ENCODE measurements around the gene ANKRD13D.
"Not testable (repeated sequence)": the region's sequence is repeated elsewhere in the genome, so short reads cannot be mapped to it uniquely, and the experiment has no call there.

The ANKRD13D gene

DNA sequence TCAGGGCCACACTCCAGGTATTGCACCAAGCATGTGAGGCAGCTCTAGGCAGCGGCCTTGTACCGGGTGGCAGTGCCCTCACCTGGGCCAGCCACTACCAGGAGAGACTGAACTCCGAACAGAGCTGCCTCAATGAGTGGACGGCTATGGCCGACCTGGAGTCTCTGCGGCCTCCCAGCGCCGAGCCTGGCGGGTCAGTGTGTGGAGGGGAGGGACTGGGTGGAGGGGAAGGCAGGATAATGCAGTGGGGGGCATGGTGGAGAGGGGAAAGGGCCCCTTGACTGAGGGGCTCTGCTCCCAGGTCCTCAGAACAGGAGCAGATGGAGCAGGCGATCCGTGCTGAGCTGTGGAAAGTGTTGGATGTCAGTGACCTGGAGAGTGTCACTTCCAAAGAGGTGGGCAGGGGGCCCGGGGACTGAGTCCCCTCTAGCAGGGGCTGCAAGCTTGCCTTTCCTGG lies 18.5 kb downstream of the ANKRD13D start:
- no peak for DNase-seq

DNA sequence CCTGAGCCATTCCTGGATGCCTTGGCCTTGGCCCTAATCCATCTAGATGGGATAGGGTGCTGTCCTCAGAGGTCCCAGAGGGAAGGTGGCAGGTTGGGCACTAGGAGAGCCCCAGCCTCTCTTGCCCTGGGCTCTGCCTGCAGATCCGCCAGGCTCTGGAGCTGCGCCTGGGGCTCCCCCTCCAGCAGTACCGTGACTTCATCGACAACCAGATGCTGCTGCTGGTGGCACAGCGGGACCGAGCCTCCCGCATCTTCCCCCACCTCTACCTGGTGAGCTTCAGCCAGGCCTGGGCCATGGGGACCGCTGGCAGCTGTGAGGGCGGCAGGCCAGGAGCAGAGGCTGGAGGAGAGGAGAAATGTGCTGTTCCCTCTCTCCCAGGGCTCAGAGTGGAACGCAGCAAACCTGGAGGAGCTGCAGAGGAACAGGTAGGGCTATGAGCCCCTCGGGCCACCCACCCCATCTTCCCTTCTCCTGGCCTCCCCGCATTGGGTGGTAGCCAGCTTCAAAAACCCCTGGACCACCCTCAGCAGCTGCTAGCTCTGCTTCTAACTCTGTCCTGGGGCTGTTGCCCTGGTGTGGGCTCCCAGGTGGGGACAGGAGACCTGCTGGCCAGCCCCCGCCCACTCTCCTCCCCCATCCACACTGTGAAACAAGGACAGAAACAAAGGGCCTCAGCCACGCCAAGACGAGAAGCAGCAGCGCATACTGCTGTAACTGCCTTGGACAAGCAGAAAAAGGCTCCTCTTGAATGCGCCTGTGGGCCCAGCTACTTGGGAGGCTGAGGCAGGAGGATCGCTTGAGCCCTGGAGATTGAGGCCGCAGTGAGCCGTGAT lies 19.1 kb downstream of the ANKRD13D start:
- no peak for DNase-seq

DNA sequence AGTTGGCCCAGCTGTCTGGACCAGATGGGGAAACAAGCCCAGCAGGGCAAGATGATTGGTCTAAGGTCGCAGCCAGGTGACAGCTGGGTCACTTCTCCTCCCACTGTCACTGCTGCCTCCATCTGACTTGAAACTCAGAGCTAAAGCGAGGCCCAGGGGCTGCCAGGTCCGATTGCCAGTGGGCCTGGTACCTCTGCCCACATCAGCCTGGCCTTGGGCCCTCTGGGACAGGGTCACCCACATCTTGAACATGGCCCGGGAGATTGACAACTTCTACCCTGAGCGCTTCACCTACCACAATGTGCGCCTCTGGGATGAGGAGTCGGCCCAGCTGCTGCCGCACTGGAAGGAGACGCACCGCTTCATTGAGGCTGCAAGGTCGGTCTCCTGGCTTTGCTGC lies 20.1 kb downstream of the ANKRD13D start:
- no peak for DNase-seq

DNA sequence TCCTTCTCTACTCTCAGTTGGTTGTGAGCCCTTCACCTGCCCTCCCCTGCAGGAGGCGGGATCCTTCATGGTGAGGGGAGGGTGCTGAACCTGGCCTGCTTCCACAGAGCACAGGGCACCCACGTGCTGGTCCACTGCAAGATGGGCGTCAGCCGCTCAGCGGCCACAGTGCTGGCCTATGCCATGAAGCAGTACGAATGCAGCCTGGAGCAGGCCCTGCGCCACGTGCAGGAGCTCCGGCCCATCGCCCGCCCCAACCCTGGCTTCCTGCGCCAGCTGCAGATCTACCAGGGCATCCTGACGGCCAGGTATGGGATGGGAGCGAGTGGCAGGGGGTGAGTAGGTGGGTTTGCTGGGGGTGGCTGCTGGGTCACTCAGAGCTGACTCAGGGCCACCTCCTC lies 20.6 kb downstream of the ANKRD13D start:
- no peak for DNase-seq

DNA sequence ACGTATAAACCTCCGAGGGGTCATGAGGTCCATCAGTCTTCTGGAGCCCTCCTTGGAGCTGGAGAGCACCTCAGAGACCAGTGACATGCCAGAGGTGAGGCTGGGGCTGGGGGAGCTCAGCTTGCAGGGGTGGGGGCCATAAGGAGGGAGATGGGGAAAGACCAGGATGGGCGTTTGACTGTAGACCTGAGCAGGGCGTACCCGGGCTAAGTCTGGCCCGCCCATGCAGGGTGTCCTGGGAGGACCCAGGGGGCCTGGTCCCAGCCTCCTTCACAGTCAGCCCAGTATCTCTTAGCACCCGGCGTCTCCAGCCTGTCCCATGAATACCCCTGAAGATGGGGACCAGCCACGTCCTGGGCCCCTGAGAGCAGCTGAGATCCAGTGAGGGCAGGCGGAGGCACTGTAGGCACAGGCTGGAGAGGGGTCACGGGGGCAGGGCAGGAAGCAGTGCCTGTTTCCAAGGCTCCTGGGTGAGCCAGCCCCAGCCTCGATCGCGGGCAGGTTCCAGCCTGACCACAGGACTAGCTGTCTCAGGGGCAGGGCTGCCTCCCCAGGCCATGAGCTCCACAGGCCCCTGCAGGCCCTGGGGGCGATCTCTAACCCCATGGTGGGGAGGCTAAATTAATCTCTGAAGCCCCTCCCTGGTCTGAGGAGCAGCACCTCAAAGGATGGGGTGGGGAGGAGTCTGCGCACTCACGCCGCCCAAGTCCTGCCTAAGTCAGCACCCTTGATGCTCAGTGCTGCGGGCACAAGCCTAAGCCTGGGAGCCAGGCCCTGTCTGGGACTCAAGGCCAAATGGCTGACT lies 21.3 kb downstream of the ANKRD13D start:
- DNase-seq, result no peak

DNA sequence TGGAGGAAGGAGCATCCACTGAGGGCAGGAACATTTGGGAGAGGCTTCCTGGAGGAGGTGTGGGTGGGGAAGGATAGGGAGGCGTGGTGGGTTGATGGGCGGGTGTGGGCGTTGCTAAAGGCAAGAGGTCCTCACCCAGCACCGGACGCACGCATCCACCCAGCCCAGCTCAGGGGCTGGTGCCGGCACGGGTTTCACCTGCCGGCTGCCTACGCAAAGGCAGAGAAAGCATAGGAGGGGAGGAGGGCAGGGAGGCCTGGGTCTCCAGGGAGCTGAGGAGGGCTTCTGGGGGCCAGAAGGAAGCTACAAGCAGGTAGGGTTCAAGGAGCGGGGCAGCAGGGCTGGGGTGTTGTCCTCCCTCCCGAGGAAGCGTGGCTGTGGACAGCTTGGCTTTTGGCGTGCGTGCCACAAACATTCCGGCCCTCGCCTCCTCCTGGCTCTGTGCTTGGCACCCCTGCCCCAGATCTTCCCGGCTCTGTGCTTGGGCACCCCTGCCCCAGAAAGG lies 22.0 kb downstream of the ANKRD13D start:
- no peak for DNase-seq

DNA sequence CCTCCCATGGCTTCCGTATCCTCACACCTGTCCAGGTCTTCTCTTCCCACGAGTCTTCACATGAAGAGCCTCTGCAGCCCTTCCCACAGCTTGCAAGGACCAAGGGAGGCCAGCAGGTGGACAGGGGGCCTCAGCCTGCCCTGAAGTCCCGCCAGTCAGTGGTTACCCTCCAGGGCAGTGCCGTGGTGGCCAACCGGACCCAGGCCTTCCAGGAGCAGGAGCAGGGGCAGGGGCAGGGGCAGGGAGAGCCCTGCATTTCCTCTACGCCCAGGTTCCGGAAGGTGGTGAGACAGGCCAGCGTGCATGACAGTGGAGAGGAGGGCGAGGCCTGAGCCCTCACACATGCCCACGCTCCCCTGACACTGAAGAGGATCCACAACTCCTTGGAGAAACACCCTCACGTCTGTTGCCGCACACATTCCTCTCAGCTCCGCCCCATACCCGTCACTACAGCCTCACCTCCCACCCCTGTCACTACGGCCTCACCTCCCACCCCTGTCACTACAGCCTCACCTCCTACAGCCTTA lies 22.5 kb downstream of the ANKRD13D start:
- no peak for DNase-seq

DNA sequence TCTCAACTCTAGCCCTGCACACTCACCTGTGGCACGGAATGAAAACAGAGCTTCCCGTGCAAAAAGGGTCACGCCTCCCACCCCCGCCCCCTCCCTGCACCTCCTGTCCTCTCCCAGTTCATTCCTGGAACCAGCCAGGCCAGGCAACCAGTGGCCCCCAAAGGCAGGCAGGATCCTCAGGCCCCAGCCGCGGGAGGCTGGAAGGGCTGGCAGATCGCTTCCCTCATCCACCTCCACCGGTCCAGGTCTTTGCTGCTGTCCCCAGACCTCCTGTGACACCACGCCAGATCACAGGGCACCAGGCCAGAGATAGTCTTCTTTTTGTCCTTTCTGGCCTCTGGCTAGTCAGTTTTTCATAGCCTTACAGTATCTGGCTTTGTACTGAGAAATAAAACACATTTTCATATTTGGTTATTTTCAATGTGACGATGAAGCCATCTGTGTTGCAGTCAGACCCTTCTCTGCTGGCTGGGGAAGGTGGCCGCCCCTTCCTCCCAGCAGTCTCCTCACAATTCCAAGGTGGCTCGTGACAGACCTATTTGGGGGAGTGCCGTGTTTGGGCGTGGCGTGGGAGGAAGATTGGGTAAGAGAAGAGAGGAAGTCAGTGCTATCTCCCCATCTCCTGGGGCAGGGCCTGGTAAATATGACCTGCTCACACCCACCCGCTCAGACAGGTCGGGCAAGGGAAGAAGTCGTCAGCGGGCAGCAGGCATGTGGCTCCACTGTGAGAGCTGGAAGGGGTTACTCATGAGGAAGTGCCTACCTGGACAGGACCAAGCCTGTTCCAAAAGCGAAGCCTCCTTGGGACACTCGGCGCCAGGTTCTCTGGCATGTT lies 23.3 kb downstream of the ANKRD13D start:
- no peak for DNase-seq

DNA sequence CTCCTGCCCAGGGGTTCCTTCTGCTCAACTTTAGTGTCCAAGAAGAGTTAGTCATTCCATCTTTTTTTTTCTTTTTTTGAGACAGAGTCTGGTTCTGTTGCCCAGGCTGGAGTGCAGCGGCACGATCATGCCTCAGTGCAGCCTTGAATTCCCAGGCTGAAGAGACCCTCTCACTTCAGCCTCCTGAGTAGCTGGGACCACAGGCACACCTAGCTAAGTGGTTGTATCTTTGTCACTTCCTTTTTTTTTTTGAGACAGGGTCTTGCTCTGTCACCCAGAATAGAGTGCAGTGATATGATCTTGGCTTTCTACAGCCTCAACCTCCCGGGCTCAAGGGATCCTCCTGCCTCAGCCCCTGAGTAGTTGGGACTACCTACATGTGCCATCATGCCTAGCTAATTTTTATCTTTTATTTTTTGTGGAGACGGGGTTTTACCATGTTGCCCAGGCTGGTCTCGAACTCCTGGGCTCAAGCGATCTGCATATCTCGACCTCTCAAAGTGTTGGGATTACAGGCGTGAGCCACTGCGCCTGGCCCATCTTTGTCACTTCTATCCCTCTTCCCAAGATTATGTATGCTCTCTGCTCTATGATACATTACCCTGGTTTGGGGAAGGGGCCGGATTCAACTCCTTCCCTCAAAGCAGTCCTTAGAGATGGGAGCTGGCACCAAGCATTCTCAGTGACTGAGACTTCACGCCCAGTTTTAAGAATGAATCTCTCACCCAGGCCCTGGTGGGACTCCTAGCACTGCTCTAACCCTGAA lies 24.2 kb downstream of the ANKRD13D start:
- no peak for DNase-seq

DNA sequence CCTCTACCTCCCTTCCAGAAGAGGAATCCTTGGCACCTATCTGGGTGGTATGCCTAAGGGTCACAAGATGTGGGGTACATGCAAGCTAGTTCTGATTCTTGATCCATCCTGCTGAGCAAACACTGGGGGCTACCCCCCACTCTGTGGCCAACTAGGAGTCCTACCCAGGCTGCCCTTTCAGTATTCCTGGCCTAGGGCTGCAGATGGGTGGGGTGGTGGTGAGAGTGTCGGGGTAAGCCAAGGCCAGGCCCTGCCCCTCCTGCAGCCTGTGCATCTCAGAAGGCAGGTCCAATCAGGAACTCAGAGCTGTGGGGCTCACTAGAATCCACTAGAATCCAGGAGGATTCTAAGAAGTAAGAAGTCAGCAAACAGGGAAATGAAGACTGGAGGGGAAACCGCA lies 25.1 kb downstream of the ANKRD13D start:
- DNase-seq, result no peak

DNA sequence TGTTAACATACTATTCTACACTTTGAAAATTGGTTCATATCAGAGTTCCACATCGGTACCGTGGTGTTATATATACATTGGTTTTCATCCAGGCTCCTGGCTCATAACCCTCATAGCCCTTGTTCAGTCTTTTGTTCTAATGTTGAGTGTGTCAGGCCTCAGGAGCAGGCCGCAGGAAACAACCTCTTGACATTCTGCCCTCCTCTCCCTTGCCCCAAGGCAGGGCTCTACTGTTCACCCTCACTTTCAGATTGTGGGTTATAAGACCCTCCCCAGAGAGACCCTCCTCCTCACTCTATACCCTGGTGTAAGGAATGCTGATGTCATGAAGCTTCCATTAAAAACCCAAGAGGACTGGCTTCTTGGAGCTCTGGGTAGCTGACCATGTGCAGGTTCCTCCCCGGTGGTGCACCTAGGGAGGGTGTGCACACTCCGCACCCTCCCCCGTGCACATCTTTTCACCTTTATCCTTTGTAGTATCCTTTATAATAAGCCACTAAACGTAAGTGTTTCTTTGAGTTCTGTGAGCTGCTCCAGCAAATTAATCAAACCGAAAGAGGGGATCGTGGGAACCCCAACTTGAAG lies 26.3 kb downstream of the ANKRD13D start:
- DNase-seq, result no peak

DNA sequence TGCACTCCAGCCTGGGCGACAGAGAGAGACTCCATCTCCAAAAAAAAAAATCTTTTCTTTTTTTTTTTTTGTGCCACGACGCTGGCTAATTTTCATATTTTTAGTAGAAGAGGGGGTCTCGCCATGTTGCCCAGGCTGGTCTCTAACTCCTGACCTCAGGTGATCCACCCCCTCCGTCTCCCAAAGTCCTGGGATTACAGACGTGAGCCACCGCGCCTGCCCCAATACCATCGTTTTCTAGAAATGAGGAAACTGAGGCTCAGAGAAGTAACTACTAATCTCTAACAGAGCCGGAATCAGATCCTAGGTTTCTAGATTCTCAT lies 27.7 kb downstream of the ANKRD13D start:
- DNase-seq, result no peak

DNA sequence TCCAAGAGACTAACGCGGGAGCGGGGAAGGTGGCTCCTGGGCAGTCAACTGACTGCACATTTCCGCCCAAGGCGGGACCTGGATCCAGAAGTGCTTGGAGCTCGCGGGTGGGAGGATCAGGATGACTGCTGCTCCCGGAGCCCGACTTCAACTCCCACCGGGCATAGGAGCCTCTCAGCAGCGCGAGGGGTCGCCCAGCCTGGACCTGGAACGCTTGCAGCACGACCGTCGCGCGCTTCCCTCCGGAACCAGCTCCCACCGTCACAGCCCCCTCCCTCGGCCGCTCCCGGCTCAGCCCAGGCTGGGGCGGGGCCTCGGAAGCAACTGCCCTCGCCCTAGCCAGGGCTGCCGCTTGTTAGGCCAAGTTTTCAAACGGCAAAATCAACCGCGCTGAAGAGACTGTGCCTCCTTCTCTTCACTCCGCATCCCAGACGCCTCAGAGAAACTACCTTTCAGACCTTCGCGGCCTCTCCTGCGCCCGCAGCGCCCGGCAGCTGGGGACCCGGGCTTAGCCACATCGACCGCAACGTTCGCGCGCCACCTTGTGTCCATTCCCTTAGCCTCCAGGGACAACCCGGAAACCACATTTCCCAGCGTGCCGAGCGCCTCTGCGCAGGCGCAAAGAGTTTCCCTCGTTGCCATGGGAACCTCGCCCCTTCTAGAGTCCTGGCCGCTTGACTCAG lies 28.2 kb downstream of the ANKRD13D start:
- DNase-seq, result peak; percentile 100

DNA sequence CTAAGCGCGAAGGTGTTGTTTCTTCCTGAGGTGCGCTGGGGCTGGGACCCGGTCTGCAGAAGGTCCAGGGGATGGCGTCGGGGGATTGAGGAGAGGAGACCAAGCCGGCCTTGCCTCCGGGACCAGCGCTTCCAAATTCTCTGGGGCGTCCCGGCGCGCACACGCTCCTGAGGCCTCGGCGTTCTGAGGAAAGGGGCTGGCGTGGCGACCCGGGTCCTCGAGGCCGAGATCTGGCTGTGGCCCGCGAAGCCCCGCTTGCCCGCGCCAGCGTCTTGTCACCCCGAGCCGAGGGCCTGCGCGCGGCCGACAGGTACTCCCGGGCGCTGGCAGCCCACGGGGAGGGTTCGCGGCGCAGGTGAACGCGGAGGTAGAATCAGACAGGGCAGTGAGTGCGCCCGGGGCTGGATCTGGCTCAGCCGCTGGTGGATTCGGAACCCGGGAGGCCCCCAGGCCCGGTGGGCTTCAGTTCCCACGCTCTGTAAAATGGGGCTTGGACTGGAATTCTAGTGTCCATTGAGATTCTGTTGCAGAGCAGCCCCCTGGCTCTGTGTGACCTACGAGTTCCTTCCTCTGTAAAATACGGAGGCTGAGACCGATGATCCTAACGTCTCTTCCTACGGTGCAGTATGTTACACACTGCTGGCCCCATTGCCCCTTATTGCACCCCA lies 28.9 kb downstream of the ANKRD13D start:
- DNase-seq, result no peak

DNA sequence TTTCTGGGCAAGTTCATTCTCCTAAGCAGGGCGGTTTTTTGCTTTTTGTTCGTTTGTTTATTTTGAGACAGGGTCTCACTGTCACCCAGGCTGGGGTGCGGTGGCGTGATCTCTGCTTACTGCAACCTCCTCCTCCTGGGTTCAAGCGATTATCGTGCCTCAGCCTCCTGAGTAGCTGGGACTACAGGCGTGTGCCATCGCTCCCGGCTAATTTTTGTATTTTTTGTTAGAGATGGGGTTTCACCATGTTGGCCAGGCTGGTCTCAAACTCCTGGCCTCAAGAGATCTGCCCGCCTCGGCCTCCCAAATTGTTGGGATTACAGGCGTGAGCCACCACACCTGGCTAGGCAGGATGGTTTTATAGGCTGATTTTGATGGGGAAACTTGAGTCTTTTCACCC lies 29.8 kb downstream of the ANKRD13D start:
- DNase-seq, result not testable (repeated sequence)

DNA sequence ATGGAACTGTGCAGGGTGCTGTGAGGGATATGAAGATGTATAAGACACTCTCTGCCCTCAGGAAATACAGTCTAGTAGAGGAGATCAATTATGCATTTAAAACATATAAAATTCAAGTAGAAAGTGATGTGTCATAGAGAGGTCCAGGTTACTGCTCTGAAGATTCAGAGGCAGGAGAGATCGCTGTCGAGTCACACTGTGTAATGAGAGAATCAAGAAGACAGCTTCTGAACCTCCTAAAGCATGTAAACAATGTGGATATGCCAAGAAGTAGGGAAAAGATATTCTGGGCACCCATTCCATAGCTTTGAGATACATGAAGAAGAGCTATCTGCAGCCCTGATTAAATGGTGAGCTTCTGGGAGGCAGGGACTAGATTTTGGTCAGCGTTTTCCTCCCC lies 30.9 kb downstream of the ANKRD13D start:
- DNase-seq, result no peak

DNA sequence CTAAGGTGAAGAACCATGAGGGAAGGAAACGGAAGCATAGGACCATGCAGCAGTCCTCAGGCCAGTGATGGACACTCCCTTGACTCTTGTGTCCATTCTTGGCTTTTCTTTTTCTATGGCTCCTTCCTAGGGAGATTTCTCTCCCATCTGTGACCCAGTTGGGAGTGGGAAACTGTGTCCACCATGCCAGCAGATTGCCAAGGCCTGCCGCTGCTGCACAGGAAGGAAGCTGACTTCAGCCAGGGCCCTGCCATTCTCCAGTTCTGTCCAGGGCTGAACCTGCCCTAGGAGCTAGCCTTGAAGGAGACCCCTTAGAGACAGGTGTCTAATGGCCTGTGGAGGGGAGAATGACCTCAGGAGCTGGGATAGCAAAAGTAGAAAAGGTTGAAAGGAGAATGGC lies 31.6 kb downstream of the ANKRD13D start:
- no peak for DNase-seq

DNA sequence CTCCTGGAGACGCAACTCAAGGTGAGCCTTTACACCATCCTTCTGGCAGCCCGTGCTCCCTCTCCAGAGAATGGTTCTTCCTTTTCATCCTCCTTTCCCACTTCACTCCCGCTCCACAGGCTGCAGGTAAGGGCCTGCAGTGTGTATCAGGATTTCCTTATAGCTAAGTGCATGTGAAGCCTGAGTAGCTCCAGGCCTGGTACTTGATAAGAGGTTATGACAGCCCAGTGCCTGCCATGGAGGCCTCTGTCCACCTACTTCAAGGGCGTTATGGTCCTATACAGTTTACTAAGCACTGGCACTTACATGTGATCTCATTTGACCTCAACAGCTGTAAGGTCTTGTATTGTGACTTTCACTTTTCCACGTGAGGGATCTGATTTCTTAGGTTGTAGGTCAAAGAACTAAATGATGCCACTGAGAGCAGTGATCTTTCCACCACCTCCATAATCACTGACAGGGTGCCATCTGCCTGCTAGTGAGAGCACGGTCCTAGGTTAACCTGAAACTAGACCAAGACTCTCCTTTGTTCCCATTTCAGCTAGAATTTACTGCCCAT lies 32.3 kb downstream of the ANKRD13D start:
- no peak for DNase-seq

DNA sequence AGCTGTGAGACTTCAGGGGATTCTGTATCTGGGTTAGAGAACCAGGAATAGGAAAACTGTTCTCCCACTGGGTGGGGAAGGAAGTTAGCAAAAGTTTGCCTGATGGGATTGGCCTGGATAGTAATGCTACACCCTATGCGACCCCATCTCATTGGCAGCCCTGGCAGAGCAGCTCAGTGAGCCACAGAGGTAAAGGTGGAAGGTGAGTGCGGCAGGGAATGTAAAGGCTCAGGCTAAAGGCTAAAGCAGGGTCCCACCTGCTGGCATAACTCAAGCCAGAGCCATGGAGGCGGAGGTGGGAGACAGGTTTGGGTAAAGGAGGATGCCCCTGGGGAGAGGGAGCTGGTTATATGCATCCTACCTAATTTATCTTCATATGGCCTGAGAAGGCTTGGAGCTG lies 32.9 kb downstream of the ANKRD13D start:
- no peak for DNase-seq

DNA sequence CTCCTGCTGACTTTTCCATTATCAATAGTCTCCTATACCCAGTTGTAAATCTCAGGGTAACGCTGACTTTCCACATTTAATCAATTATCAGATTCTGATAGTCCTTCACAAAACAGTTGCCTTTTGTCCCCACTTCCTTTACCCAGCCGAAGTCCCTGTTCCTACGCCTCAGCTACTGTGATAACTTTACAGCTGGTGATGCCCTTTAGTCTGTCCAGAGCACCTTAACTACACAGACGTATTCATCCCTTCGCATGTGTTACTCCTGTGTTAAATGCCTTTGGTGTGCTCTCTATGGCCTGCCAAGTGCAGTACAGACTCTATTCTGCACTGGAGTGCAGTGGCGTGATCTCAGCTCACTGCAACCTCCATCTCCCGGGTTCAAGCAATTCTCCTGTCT lies 34.4 kb downstream of the ANKRD13D start:
- DNase-seq, result no peak
